Skin epidermis (tissue), 12 donors: ENCODE data around the gene HKDC1.
"Not testable (repeated sequence)": the region's sequence is repeated elsewhere in the genome, so short reads cannot be mapped to it uniquely, and the experiment has no call there.

ENCODE experiments used
- H3K27ac ChIP-seq, 21 experiments: fragments of 200-600 bp; sonication (generic) in 11 of 21; one replicate each; pipeline ENCODE4 v1.5.0; 2020; ENCODE audit warnings: mild to moderate bottlenecking in 3 of 21, inconsistent platforms in 2 of 21, moderate library complexity in 2 of 21
- H3K4me3 ChIP-seq, 7 experiments: fragments of 200-600 bp; sonication (generic) in 2 of 7; one replicate each; pipeline ENCODE4 v1.5.0; 2020; ENCODE audit warnings: inconsistent platforms in 2 of 7, mild to moderate bottlenecking in 2 of 7, moderate library complexity in 1 of 7

The HKDC1 gene

GRCh38 chr10:69237528-69238159, 17.5 kb downstream of the HKDC1 start:
- no peak overlapping the region for H3K4me3 ChIP-seq
- H3K27ac ChIP-seq, result no peak overlapping the region

DNA sequence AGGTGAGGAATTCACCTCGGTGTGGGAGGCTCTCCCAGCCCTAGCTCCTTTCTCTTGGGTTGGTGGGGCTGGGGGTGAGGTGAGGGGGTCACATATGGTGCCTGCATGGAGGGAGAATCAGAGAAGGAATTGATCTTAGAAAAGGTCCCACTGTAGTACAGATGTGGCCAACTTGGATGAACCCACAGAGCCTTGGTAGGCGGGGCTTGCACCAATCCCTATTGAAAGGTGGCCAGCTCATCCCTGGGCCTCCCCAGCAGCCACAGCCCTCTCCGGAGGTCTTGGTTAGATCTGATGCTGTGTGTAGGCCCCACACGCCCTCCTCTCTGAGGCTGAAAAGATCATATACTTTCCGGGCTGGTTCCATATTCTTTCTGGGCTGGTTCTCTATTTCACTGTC, 19.0 kb downstream of the HKDC1 start:
- H3K27ac ChIP-seq, result peak overlapping the region in 3 of 21 experiments; percentile 1 to 43 (median 7)

GRCh38 chr10:69239816-69240434, 19.8 kb downstream of the HKDC1 start:
- peak overlapping the region in 4 of 21 experiments; percentile 1 to 22 (median 12) for H3K27ac ChIP-seq

More for the DNA sequence above, 19.0 kb downstream of the HKDC1 start:
- no peak overlapping the region for H3K4me3 ChIP-seq

DNA sequence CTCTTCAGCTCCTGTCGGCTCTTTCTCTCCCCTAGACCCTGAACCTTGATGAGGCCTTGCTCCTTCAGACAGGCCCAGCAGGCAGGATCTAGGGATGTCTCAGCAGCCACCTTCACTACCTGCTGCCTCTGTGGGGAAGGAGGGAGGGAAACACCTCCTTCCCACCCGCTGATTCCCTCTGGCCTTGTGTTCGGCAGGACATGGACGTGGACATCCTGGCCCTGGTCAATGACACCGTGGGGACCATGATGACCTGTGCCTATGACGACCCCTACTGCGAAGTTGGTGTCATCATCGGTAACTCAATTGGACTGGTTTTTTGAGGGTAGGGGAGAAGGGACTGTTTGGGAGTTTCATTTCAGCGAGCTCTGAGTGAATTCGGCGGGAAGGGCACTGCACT, 20.3 kb downstream of the HKDC1 start:
- H3K27ac ChIP-seq, result peak overlapping the region in 2 of 21 experiments; percentile 5 to 22
- no peak overlapping the region for H3K4me3 ChIP-seq

More at GRCh38 chr10:69239816-69240434, 19.8 kb downstream of the HKDC1 start:
- H3K4me3 ChIP-seq, result no peak overlapping the region

DNA sequence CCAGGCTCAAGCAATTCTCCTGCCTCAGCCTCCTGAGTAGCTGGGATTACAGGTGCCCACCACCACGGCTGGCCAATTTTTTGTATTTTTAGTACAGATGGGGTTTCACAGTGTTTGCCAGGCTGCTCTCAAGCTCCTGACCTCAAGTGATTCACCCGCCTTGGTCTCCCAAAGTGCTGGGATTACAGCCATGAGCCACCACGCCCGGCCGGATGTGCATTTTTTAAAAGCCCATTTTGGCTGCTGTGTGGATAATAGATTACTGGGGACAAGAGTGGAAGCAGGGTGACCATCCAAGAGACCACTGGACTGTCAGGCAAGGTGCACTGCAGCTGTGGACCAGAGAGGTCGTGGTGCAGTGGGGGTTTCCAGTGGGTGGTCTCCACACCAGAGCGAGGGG, 21.4 kb downstream of the HKDC1 start:
- peak overlapping the region in 3 of 21 experiments; percentile 5 to 23 (median 15) for H3K27ac ChIP-seq
- no peak overlapping the region for H3K4me3 ChIP-seq

DNA sequence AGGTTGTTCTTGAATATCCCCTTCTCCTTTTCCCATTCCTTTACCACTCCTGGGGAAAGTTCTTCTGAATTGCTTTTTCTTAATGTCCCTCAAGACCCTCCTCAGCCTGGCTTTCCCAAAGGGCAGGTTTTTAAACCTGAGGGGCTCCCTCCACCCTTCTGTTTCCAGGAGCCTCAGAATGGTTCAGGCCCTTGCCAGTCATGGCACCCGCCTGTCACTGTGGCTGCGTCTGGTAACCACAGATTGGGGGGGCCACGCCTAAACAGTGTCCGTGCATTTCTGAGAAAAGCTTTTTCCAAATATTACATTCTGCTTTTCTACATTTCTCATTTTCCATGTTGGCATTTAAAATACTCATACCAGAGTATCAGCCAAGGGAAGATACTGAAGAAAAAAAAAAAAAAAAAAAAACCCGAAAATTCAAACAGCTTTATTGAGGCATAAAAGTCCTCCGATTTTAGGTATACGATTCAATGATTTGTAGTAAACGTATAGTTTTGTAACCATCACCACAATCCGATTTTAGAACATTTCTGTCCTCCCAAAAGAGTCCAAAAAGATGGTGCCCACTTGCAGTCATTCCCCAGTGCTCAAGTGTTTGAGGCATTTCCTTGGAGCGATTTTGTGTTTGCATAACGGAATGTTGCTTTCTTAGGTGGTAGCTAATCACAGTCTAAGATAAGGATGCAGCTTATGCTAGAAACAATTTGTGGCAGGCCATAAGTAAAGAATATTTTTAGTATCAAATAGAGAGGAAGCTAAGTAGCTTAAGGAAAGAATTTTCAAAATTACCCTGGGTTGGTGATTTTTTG, 22.1 kb downstream of the HKDC1 start:
- peak overlapping the region in 3 of 21 experiments; percentile 5 to 23 (median 15) for H3K27ac ChIP-seq
- no peak overlapping the region for H3K4me3 ChIP-seq

GRCh38 chr10:69242852-69243212, 22.7 kb downstream of the HKDC1 start:
- Histone ChIP-seq H3K4me3 (no peak overlapping the region), H3K27ac (no peak overlapping the region)

DNA sequence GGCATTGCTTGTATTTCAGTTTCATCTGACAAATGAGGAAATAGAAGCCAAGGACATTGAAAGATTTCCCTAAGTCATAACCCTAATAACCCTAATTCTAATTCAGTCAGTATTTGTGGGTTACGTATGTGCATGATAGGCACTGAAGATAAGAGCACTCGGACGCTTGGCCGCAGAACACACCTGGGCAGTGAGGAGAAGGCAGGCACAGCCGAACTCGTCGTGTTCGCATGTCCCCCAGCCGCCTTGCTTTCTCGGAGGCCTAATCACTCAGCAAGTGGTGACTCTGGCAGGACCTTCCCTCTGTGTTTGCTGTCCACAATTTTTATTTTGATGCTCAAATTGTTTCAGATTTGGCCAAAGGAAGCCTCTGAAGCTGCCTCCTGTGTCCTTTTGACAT, 23.7 kb downstream of the HKDC1 start:
- Histone ChIP-seq H3K4me3 (no peak overlapping the region), H3K27ac (no peak overlapping the region)

GRCh38 chr10:69246036-69246435, 25.9 kb downstream of the HKDC1 start:
- no peak overlapping the region for H3K27ac ChIP-seq
- no peak overlapping the region for H3K4me3 ChIP-seq

GRCh38 chr10:69246581-69247312, 26.6 kb downstream of the HKDC1 start:
- Histone ChIP-seq H3K4me3 (no peak overlapping the region), H3K27ac (no peak overlapping the region)

- H3K27ac ChIP-seq, result no peak overlapping the region
- no peak overlapping the region for H3K4me3 ChIP-seq
Observed at GRCh38 chr10:69247313-69247710, 27.2 kb downstream of the HKDC1 start.

DNA sequence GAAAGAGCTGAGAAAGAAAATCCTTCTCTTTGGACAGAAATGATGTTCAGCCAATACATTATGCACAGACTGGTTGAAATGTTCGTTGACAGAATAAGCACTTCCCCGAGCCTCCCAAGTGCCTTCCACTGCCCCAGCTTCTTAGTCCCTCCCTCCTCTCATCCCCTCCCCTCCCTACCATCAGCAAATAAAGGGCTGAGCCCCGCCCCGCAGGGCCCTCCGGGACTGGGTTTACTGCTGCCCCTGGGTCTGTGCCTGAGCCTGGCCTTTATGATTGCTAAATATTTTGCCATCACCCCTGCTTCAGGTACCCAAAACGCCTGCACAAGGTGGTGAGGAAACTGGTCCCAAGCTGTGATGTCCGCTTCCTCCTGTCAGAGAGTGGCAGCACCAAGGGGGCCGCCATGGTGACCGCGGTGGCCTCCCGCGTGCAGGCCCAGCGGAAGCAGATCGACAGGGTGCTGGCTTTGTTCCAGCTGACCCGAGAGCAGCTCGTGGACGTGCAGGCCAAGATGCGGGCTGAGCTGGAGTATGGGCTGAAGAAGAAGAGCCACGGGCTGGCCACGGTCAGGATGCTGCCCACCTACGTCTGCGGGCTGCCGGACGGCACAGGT, 28.1 kb downstream of the HKDC1 start:
- no peak overlapping the region for H3K4me3 ChIP-seq
- H3K27ac ChIP-seq, result no peak overlapping the region

GRCh38 chr10:69250041-69250440, 29.9 kb downstream of the HKDC1 start:
- Histone ChIP-seq H3K27ac (no peak overlapping the region), H3K4me3 (no peak overlapping the region)

DNA sequence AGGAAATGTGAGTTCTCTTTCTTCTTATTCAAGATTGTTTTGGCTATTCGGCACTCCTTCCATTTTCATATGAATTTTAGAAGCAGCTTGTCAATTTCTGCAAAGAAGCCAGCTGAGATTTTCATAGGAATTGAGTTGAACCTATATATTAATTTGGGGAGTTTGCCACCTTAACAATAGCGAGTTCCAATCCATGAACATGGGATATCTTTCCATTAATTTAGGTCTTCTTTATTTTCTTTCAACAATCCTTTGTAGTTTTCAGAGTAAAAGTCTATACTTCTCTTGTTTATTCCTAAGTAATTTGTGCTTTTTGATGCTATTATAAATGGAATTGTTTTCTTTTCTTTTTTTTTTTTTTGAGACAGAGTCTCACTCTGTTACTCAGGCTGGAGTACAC, 31.3 kb downstream of the HKDC1 start:
- not testable (repeated sequence) for H3K4me3 ChIP-seq, H3K27ac ChIP-seq

DNA sequence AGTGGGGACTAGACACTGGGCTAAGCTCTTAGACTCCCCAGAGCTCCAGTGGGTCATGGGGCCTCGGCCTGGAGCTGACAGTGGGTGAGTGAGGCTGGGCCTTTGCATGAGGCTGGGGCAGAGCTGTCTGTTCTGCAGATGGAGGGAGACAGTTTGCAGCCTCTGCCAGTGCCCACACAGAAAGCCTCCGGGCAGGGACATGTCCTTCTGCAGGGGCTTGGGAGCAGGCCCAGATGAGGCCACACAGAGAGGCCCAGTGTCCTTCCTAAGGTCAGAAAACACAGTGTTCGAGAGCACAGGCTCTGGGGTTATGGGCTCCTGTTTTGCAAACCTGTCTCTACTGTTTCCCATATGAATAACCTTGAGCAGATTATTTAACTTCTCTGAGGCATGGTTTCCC, 33.0 kb downstream of the HKDC1 start:
- H3K27ac ChIP-seq, result no peak overlapping the region

DNA sequence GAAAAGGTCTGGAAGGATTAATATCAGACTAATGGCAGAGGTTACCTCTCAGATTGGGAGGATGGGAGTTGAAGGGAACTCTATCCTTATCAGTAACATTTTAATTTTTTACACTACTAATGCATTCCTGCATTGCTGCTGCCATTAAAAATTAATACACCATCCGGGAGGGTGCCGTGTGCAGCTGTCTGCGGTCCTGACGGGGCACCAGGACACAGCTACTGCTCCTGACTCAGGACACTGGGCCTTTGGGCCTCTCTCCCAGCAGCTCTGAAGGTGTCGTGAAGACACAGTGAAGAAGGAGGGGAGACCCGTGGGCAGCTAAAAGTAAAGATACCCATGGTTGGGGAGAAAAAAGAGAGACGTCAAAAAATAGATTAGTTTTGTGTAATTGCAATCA, 34.7 kb downstream of the HKDC1 start:
- Histone ChIP-seq H3K27ac (no peak overlapping the region), H3K4me3 (no peak overlapping the region)

More for the DNA sequence above, 33.0 kb downstream of the HKDC1 start:
- no peak overlapping the region for H3K4me3 ChIP-seq

DNA sequence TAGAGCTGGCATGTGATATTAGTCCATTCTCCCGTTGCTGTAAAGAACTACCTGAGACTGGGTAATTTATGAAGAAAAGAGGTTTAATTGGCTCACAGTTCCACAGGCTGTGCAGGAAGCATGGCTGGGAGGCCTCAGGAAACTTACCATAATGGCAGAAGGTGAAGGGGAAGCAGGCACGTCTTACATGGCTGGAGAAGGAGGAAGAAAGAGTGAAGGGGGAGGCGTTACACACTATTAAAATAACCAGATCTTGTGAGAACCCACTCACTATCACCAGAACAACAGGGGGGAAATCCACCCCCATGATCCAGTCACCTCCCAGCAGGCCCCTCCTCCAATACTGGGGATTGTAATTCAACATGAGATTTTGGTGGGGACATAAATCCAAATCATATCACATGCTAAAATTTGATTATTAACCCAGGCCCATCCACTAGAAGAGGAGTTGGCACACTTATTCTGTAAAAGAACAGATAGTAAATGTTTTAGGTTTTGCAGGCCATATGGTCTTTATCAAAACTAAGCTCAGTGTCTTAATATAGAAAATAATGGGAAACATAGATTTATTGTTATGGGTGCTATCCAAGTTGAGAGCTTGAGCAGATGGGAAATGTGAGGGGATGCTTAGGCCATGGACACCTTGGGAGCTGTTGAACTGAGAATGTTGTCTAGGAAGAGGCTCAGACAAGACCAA, 39.6 kb downstream of the HKDC1 start:
- Histone ChIP-seq H3K4me3 (no peak overlapping the region), H3K27ac (no peak overlapping the region)

- Histone ChIP-seq H3K4me3 (no peak overlapping the region), H3K27ac (no peak overlapping the region)
Observed at GRCh38 chr10:69261184-69261583, 41.1 kb downstream of the HKDC1 start.

DNA sequence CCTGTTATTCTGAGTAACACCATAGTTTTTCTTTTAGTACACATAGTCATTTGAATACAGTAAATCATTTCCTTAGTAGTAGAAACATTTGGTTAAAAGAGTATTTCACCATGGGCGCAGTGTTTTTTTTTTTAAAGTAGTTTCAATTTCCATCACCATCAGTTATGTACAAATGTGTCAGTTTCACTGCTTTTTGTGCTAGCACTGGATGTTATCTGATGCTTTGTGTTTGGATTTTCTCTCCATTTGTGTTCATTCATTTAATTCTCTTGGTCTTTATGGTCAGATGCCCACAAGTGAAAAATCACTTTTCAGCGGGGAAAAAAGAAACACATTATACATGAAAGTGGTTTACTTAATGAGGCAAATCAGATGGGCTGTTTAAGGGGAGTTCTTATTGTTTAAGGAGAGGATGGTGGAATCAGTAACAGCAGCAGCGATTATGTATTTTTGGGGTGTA, 42.2 kb downstream of the HKDC1 start:
- Histone ChIP-seq H3K4me3 (no peak overlapping the region), H3K27ac (no peak overlapping the region)
